Astrocyte of the spinal cord (primary cell): ENCODE data around the gene SH3RF3.

ENCODE experiments used
- DNase-seq: peaks from one replicate; pipeline ENCODE4 v3.0.0; 2011; ENCODE audit warnings: low read depth, low spot score
- H3K4me3 ChIP-seq: 2 replicates; pipeline ENCODE4 v1.5.1; 2011; ENCODE audit warnings: low read depth, mild to moderate bottlenecking, low read length, moderate library complexity
- CTCF ChIP-seq: IDR thresholded peaks from 2 replicates; pipeline ENCODE4 v1.5.1; 2012; ENCODE audit warnings: low read depth, mild to moderate bottlenecking, low read length, inconsistent platforms
- in situ Hi-C: cut with HindIII; loops from 2 replicates; pipeline ENCODE4 v1.10.0; 2017; ENCODE audit warnings: low sequenced_read_pairs

The SH3RF3 gene

GRCh38 chr2:109141006-109141600 lies 12.1 kb downstream of the SH3RF3 start:
- no peak for DNase-seq
- TF ChIP-seq CTCF, result no peak
- in situ Hi-C loops, result no loop called here
- no peak overlapping the region for H3K4me3 ChIP-seq

DNA sequence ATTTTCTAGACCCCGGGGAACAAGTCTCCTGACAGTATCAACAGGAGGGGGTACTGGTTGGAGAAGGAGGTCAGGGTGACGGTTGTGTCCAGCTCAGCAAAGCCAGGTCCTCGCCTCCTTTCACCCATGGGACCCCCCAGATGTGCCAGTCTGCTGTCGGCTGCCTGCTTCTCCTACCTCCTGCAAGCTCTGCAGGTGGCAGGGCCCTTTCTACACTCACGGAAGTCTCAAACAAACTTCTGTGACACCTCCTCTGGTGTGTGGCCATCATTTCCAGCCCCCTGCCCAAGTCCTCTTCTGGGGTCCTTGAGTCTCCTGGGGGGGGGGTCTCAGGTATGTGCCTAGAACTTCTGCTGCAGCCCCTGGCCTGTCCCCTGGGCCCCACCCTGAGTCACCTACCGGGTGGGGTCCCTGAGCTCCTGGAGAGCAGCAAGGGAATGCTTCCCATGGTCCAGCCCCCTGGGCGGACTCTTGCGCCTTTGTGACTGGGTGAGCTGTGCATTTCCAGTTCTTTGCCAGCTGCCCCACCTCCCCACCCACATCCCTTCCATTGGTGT lies 12.8 kb downstream of the SH3RF3 start:
- in situ Hi-C loops, result no loop called here
- DNase-seq, result no peak
- no peak for TF ChIP-seq CTCF
- H3K4me3 ChIP-seq, result no peak overlapping the region

DNA sequence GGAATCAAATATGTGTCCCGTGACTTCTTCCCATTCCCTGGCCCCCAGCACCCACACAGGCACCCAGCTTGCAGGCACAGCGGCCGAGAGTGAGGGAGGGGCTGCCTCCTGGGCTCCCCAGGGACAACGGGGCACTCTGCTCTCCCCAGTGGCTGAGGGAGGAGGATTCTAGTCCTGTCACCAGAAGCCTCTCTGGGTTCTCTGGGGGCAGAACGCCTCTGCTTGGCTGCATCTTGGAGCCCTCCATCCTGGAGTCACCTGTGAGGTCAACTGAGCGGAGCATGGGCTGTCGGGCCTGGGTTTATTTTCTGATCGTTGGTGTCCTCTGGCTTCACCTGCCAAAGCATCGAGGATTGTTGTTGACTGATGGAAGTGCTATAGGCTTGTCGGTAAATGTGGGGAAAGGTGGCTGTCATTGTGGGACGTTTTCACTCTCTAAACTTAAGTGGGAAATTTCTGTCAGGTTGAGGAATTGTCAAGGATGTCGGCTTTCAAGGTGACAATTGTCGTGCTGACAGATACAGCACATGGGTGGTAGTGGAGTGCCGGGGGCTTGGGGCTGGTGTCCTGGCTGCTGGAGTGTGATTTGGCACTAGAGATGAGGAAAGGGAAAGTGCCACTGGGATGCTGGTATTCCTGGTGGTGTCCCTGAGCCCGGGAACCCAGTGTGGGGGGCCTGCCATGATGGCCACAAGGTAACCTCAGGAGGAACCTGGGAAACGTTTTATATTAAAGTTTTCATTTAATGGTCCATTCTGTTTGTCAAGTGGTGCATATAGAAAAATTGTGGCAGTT lies 13.6 kb downstream of the SH3RF3 start:
- TF ChIP-seq CTCF, result no peak
- no peak for DNase-seq
- in situ Hi-C loops, result no loop called here
- H3K4me3 ChIP-seq, result no peak overlapping the region

DNA sequence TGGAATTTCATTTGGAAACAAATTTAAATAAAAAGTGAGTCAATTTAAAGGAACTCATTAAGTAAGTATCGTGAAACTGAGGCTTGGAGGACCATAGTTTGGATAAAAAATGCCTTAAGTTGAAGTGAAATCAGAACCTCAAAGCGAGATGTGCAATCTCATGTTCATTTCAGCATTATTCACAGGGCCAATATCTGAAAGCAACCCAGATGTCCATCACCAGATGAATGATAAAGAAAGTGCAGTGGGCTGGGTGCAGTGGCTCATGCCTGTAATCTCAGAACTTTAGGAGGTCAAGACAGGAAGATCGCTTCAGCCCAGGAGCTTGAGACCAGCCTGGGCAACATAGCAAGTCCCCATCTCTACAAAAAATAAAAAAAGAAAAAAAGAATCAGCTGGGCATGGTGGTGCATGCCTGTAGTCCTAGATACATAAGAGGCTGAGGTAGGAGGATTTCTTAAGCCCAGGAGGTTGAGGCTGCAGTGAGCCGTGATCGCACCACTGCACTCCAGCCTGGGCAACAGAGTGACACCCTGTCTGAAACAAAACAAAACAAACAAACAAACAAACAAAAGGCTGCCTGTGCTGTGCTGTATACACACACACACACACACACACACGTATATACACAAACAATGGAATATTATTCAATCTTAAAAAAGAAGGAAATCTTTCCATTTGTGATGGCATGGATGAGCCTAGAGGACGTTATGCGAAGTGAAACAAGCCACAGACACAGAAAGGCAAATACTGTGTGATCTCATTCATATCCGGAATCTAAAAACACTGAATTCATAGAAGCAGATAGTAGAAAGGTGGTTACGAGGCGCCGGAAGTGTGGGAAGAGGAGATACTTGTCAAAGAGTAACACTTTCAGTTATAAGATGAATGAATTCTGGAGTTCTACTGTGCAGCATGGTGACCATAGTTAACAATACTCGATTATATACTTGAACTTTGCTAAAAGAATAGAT lies 14.5 kb downstream of the SH3RF3 start:
- DNase-seq, result no peak
- H3K4me3 ChIP-seq, result no peak overlapping the region
- in situ Hi-C loops, result no loop called here
- TF ChIP-seq CTCF, result no peak

- no peak overlapping the region for H3K4me3 ChIP-seq
- in situ Hi-C loops, result no loop called here
- TF ChIP-seq CTCF, result no peak
- DNase-seq, result no peak
These were observed 15.3 kb downstream of the SH3RF3 start for GRCh38 chr2:109144271-109144670.

DNA sequence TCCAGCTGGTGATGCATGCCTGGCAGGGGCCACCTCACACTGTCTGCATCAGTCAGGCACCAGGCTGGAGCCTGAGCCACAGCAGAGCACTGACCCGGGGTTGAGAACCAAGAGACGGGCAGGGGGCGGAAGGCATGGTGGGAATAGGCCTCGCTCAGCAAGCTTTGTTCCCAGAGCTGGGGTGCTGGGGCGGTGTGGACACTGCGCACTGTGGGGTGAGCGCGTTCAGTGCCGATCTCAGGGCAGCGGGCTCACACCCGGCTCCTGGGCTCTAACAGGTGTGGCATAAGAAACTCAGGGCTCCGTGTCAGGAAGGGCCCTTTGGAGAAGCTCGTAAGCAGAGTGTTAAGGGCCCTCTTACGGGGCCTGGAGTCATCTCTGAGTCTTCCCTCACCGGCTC lies 15.7 kb downstream of the SH3RF3 start:
- no peak for DNase-seq
- no peak for TF ChIP-seq CTCF
- no peak overlapping the region for H3K4me3 ChIP-seq
- in situ Hi-C loops, result no loop called here
